Subcutaneous abdominal adipose tissue (tissue), 5 donors: Measurements from ENCODE around the gene PTH2.

ENCODE experiments used
- H3K27ac ChIP-seq: one replicate; pipeline ENCODE4 v1.7.0; 2013; ENCODE audit warnings: low read depth, mild to moderate bottlenecking, inconsistent platforms, low read length, moderate library complexity
- H3K27me3 ChIP-seq, 5 donors: one replicate each; pipeline ENCODE4 v1.7.0; 2013; ENCODE audit warnings: low read length in 5 of 5, inconsistent platforms in 1 of 5; ENCODE audit not compliant: control insufficient read depth in 5 of 5, insufficient read depth in 4 of 5
- H3K36me3 ChIP-seq, 5 donors: one replicate each; pipeline ENCODE4 v1.7.0; 2013; ENCODE audit warnings: low read length in 5 of 5; ENCODE audit not compliant: control insufficient read depth in 5 of 5, insufficient read depth in 5 of 5
- H3K4me1 ChIP-seq, 5 donors: one replicate each; pipeline ENCODE4 v1.7.0; 2013; ENCODE audit warnings: low read length in 5 of 5, mild to moderate bottlenecking in 3 of 5, moderate library complexity in 1 of 5; ENCODE audit not compliant: control insufficient read depth in 5 of 5, insufficient read depth in 5 of 5
- H3K4me3 ChIP-seq, 5 donors: one replicate each; pipeline ENCODE4 v1.7.0; 2013; ENCODE audit warnings: low read length in 5 of 5, low read depth in 1 of 5
- H3K9ac ChIP-seq, 5 donors: one replicate each; pipeline ENCODE4 v1.7.0; 2013; ENCODE audit warnings: low read length in 5 of 5, mild to moderate bottlenecking in 4 of 5, moderate library complexity in 3 of 5
- H3K9me3 ChIP-seq, 5 donors: one replicate each; pipeline ENCODE4 v1.7.0; 2013; ENCODE audit warnings: low read length in 5 of 5; ENCODE audit not compliant: control insufficient read depth in 5 of 5
- donor health status: healthy.
- donor health status: healthy.
- donor health status: healthy.
- donor health status: healthy.
- donor health status: healthy.

Gene PTH2

DNA sequence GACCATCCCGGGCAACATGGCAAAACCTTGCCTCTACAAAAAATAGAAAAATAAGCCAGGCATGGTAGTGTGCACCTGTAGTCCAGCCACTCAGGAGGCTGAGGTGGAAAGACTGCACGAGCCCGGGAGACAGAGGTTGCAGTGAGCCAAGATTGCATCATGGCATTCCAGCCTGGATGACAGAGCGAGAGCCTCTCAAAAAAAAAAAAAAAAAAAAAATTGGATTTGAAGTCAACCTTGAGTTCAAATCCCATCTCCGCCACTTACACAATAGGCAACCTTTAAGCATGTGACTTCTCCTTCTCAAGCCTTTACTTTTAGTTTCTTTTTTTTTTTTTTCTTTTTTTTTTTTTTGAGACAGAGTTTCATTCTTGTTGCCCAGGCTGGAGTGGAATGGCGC lies 23.2 kb downstream of the PTH2 start:
- H3K9me3 ChIP-seq = no peaks in the 10 kb centered on the region
- H3K4me3 ChIP-seq = no peak overlapping the region
- no peak overlapping the region for H3K9ac ChIP-seq
- H3K36me3 ChIP-seq = no peaks in the 10 kb centered on the region
- H3K4me1 ChIP-seq = no peaks in the 10 kb centered on the region
- H3K27me3 ChIP-seq = peaks cover 0 to 17% (median 4%) of the 10 kb centered on the region in 5 donors
- H3K27ac ChIP-seq = no peak overlapping the region

- no peak overlapping the region for H3K4me3 ChIP-seq
These were observed 24.3 kb downstream of the PTH2 start for GRCh38 chr19:49398931-49399330.

GRCh38 chr19:49398001-49398615 lies 25.1 kb downstream of the PTH2 start:
- H3K4me3 ChIP-seq = no peak overlapping the region
- no peaks in the 10 kb centered on the region for H3K36me3 ChIP-seq
- H3K4me1 ChIP-seq = no peaks in the 10 kb centered on the region
- H3K9ac ChIP-seq = no peak overlapping the region
- peaks cover 0 to 32% (median 8%) of the 10 kb centered on the region in 5 donors for H3K27me3 ChIP-seq
- no peak overlapping the region for H3K27ac ChIP-seq
- H3K9me3 ChIP-seq = no peaks in the 10 kb centered on the region

More at GRCh38 chr19:49398931-49399330, 24.3 kb downstream of the PTH2 start:
- Histone ChIP-seq H3K27me3 (peaks cover 0 to 28% (median 8%) of the 10 kb centered on the region in 5 donors), H3K4me1 (no peaks in the 10 kb centered on the region), H3K9me3 (no peaks in the 10 kb centered on the region), H3K27ac (no peak overlapping the region), H3K36me3 (no peaks in the 10 kb centered on the region), H3K9ac (no peak overlapping the region)

- Histone ChIP-seq H3K27me3 (peaks cover 0 to 32% (median 8%) of the 10 kb centered on the region in 5 donors), H3K27ac (no peak overlapping the region), H3K36me3 (no peaks in the 10 kb centered on the region)
These were observed 26.3 kb downstream of the PTH2 start for GRCh38 chr19:49396738-49397505.

GRCh38 chr19:49395581-49396407 lies 27.4 kb downstream of the PTH2 start:
- Histone ChIP-seq H3K27me3 (peaks cover 0 to 32% (median 8%) of the 10 kb centered on the region in 5 donors), H3K4me3 (no peak overlapping the region), H3K27ac (no peak overlapping the region), H3K4me1 (no peaks in the 10 kb centered on the region), H3K9me3 (no peaks in the 10 kb centered on the region), H3K36me3 (no peaks in the 10 kb centered on the region), H3K9ac (no peak overlapping the region)

More at GRCh38 chr19:49396738-49397505, 26.3 kb downstream of the PTH2 start:
- Histone ChIP-seq H3K4me1 (no peaks in the 10 kb centered on the region), H3K4me3 (no peak overlapping the region), H3K9ac (no peak overlapping the region), H3K9me3 (no peaks in the 10 kb centered on the region)

- Histone ChIP-seq H3K9ac (no peak overlapping the region), H3K36me3 (no peaks in the 10 kb centered on the region), H3K4me3 (no peak overlapping the region), H3K9me3 (no peaks in the 10 kb centered on the region), H3K27me3 (peaks cover 4 to 33% (median 11%) of the 10 kb centered on the region in 5 donors), H3K27ac (no peak overlapping the region), H3K4me1 (no peaks in the 10 kb centered on the region)
These were observed 29.4 kb downstream of the PTH2 start for GRCh38 chr19:49393881-49394280.

- H3K36me3 ChIP-seq = no peaks in the 10 kb centered on the region
- H3K9me3 ChIP-seq = no peaks in the 10 kb centered on the region
- H3K4me1 ChIP-seq = peaks cover 0 to 2% (median 0%) of the 10 kb centered on the region in 5 donors
- peaks cover 0 to 24% (median 9%) of the 10 kb centered on the region in 5 donors for H3K27me3 ChIP-seq
- H3K4me3 ChIP-seq = no peak overlapping the region
- H3K9ac ChIP-seq = no peak overlapping the region
- no peak overlapping the region for H3K27ac ChIP-seq
These were observed 31.5 kb downstream of the PTH2 start for GRCh38 chr19:49391581-49392399.

- Histone ChIP-seq H3K9me3 (no peaks in the 10 kb centered on the region), H3K9ac (no peak overlapping the region), H3K4me1 (peaks cover 0 to 2% (median 0%) of the 10 kb centered on the region in 5 donors), H3K27ac (no peak overlapping the region), H3K36me3 (no peaks in the 10 kb centered on the region), H3K27me3 (peaks cover 0 to 24% (median 9%) of the 10 kb centered on the region in 5 donors), H3K4me3 (no peak overlapping the region)
These were observed 32.3 kb downstream of the PTH2 start for GRCh38 chr19:49390929-49391359.

DNA sequence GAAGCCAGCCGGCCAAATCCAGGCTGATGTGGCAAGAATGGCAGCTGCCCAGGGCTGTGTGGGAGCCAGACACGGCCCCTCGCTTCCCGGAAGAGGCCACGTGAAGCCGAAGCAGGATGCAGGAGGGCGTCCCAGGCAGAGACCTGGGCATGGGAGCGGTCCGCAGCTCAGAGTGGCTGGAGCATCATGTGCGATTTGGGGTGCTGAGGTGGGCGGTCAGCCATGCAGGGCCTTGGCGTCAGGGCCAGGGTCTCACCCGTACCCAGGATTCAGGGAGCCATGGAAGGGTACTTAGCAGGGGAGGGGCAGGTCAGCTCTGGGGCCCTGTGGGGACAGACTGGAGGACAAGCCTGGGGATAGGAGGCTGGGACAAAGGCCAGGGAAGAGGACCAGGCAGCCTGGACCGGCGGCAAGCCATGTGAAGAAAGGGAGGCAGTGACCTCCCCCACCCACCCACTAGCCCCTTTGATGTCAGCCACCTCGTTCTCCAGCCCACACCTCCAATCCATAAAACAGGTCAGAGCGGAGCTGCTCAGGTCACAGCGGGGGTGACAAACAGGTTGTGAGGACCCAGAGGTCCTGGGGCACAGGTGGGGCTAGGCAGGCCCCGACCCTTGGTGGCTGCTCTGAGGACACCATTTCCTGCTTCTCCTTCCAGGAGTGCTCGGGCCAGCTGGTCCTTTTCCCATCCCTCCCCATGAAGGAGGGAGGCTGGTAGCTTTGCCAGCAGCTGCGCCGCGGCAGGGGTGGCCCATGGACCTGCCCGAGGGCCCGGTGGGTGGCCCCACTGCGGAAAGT lies 32.9 kb downstream of the PTH2 start:
- peaks cover 0 to 2% (median 0%) of the 10 kb centered on the region in 5 donors for H3K4me1 ChIP-seq
- H3K27me3 ChIP-seq = peaks cover 0 to 20% (median 9%) of the 10 kb centered on the region in 5 donors
- no peaks in the 10 kb centered on the region for H3K9me3 ChIP-seq
- H3K36me3 ChIP-seq = no peaks in the 10 kb centered on the region
- no peak overlapping the region for H3K9ac ChIP-seq
- H3K27ac ChIP-seq = no peak overlapping the region
- H3K4me3 ChIP-seq = no peak overlapping the region
